Measurements from ENCODE around the gene KIAA1958.

The KIAA1958 gene

GRCh38 chr9:112486221-112487007, at the start of gene KIAA1958:
KIAA1958 (plus strand) TSS chr9:112486827; CDS start chr9:112574081, 87,254 bp downstream.
- Histone ChIP-seq H3K4me3 (peak within 1 kb of the TSS; percentile 74 to 97 (median 90)), H3K27ac (peak within 1 kb of the TSS in 20 of 21 experiments; percentile 37 to 83 (median 68))

DNA sequence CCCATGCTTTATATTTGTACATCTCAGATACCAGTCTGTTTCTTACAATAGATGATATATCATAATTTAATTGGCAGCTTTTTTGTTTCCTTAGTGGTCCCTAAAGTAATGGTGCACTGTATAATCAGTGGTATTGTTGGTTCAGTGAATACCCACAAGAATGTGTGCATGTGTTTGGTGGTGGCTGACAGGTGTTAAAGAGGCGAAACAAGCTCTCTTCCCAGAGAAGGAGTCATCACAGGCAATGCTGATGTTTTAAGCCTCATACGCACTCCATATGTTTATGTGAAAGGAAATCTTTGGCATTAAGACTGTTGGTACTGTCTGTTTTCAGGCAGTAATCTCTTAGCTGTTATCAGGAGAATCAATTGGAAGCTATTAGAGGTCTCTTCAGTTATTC, 49.2 kb upstream of the KIAA1958 start:
- Histone ChIP-seq H3K4me3 (no peak overlapping the region), H3K27ac (no peak overlapping the region)

- Histone ChIP-seq H3K27ac (no peak overlapping the region), H3K4me3 (no peak overlapping the region)
Observed at GRCh38 chr9:112439171-112439570, 47.5 kb upstream of the KIAA1958 start.

DNA sequence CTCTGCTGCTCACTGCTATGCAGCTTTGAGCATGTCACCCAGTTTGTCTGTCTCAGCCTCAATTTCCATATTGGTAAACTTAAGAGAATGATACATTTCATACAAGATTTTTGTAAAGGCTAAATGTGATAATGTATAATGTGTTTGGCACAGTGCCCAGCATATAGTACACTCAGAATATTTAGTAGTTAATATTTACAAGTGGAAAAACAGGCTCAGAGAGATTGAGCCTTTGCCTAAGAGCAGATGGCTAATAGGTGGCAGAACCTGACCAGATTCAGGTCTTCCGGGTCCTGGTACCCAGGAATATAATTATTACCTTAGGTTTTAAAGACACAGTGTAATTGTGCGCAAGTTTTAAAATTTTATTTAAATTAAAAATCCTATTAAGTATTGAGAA, 46.8 kb upstream of the KIAA1958 start:
- Histone ChIP-seq H3K27ac (no peak overlapping the region), H3K4me3 (no peak overlapping the region)

DNA sequence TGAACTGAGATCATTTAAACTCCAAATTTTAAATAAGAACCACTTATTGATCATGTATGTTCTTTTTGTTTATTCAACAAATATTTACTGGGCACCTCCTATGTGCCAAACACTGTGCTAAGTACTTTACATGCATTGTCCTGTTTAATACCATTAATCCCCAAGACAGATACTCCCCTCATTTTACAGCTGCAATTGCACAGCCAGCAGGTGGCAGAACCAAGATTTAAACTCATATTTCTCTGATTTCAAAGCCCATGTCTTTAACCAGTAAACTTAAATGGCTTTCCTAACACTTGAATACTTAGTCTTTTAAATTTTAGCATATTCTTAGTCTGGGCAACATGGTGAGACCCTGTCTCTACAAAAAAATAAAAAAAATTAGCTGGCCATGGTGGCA, 43.4 kb upstream of the KIAA1958 start:
- Histone ChIP-seq H3K4me3 (no peak overlapping the region), H3K27ac (no peak overlapping the region)

- H3K27ac ChIP-seq: no peak overlapping the region
- no peak overlapping the region for H3K4me3 ChIP-seq
Observed at GRCh38 chr9:112443636-112444035, 43.0 kb upstream of the KIAA1958 start.

DNA sequence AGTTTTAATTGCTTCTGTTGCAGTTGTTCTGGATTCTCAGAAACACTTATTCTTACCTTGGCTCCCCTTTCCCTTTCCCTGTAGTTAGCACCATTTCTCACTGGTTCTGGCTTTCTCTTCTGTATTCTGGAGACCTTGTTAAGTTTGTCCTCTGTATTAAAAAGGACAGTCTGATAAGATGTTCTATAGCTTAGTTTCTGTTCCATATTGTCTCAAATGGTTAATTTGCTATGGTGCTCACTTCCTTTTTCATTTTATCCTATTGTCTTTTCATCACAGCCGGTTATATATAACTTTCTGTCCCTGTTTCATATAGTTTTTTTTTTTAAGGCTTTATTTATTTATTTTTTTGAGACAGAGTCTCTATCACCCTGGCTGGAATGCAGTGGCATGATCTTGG, 41.4 kb upstream of the KIAA1958 start:
- no peak overlapping the region for H3K4me3 ChIP-seq
- H3K27ac ChIP-seq: no peak overlapping the region

GRCh38 chr9:112446080-112446479, 40.5 kb upstream of the KIAA1958 start:
- Histone ChIP-seq H3K4me3 (no peak overlapping the region), H3K27ac (peak overlapping the region in 1 of 21 experiments; percentile 25)

- peak overlapping the region in 8 of 21 experiments; percentile 1 to 68 (median 19) for H3K27ac ChIP-seq
Observed at GRCh38 chr9:112446526-112446925, 40.1 kb upstream of the KIAA1958 start.

GRCh38 chr9:112447283-112447761, 39.3 kb upstream of the KIAA1958 start:
- H3K27ac ChIP-seq: peak overlapping the region in 7 of 21 experiments; percentile 2 to 68 (median 33)

More at GRCh38 chr9:112446526-112446925, 40.1 kb upstream of the KIAA1958 start:
- H3K4me3 ChIP-seq: no peak overlapping the region

GRCh38 chr9:112462855-112463254, 23.8 kb upstream of the KIAA1958 start:
- H3K27ac ChIP-seq: no peak overlapping the region
- no peak overlapping the region for H3K4me3 ChIP-seq

More at GRCh38 chr9:112447283-112447761, 39.3 kb upstream of the KIAA1958 start:
- no peak overlapping the region for H3K4me3 ChIP-seq

DNA sequence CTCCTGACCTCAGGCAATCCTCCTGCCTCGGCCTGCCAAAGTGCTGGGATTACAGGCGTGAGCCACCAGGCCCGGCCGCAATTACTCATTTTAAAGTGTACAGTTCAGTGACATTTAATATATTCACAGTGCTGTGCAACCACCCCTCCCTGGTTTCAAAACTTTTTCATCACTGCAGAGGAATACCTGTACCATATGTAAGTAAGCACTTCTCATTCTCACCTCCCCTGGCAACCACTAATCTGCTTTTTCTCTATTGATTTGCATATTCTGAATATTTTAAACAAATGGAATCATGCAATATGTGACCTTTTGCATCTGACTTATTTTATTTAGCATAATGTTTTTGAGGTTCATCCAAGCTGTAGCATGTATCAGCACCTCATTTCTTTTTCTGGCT, 21.3 kb upstream of the KIAA1958 start:
- no peak overlapping the region for H3K4me3 ChIP-seq
- H3K27ac ChIP-seq: no peak overlapping the region

DNA sequence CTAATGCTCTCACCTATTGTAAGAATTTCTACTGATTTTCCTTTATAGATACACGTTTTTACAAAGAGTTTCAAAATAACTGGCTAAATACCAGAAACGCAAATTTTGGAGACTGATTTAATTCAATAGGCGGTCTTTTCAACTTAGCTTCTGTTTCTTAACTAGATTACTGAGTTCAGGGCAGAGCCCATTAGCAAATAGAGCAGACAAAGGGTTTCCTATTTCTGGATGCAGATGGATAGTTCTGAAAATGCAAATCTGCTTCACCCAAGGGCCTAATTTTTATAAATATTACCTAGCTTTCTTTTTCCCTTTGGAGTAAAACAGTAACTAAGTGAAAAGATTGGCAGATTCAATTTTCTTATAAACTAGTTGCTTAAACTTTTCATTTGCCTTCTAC, 13.6 kb upstream of the KIAA1958 start:
- H3K27ac ChIP-seq: no peak overlapping the region
- no peak overlapping the region for H3K4me3 ChIP-seq

DNA sequence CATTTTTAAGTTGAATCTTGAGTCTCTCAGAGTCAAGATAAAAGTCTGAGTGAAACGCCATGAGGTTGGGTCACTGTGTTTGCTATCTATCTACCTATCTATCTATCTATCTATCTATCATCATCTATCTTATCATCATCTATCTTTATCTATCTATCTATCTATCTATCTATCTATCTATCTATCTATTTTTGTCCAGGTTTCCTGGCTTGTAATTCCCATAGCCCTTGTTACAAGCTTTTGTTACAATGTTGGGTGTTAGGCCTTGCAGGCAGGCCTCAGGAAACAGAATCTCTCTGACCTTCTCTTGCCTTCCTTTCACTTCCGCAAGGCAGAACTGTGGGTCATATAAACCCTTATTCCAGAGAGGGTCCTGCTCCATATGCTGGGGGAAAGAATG, 12.6 kb upstream of the KIAA1958 start:
- Histone ChIP-seq H3K4me3 (no peak overlapping the region), H3K27ac (no peak overlapping the region)

GRCh38 chr9:112475318-112475717, 11.3 kb upstream of the KIAA1958 start:
- Histone ChIP-seq H3K27ac (no peak overlapping the region), H3K4me3 (no peak overlapping the region)

DNA sequence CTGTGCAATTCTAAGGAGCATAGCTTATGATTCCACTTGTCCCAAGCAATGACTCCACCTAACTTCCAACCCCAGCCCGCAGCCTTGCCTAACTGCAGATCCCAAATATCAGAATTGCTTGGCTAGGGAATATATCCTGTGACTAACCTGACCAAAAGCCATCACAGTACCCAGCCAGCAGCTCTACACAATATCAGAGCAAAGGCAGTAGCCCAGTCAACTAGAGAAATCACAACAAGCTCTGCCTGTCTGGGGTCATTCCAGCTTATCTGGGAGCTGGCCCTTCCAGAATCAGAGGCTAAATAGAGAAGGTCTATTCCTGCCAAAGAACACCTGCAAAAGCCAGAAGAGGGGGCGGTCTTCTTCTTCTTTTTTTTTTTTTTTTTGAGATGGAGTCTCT, 9.3 kb upstream of the KIAA1958 start:
- Histone ChIP-seq H3K4me3 (no peak overlapping the region), H3K27ac (no peak overlapping the region)

- H3K4me3 ChIP-seq: no peak overlapping the region
- no peak overlapping the region for H3K27ac ChIP-seq
Observed at GRCh38 chr9:112479221-112479620, 7.4 kb upstream of the KIAA1958 start.

- Histone ChIP-seq H3K27ac (no peak overlapping the region), H3K4me3 (no peak overlapping the region)
Observed at GRCh38 chr9:112484607-112485006, 2.0 kb upstream of the KIAA1958 start.

DNA sequence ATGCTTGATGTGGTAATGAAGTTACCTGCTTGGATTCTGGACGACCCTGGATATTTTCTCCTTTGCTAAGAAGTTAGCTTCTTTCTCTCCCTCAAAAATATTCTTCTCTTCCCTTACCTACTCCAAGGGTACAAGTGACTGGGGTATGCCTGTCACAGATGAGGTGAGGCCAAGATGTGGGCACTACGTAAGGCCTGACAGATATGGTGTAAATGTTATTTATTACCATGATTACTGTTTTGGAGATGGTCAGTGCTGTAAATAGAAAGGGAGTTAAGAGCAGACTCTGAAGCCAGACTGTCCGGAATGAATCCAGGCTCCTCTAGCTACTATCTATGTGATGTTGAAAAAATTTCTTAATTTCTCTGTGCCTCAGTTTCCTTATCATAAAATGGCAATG, 1.1 kb upstream of the KIAA1958 start:
- H3K27ac ChIP-seq: no peak overlapping the region
- peak overlapping the region in 2 of 7 experiments; percentile 90 to 91 for H3K4me3 ChIP-seq

DNA sequence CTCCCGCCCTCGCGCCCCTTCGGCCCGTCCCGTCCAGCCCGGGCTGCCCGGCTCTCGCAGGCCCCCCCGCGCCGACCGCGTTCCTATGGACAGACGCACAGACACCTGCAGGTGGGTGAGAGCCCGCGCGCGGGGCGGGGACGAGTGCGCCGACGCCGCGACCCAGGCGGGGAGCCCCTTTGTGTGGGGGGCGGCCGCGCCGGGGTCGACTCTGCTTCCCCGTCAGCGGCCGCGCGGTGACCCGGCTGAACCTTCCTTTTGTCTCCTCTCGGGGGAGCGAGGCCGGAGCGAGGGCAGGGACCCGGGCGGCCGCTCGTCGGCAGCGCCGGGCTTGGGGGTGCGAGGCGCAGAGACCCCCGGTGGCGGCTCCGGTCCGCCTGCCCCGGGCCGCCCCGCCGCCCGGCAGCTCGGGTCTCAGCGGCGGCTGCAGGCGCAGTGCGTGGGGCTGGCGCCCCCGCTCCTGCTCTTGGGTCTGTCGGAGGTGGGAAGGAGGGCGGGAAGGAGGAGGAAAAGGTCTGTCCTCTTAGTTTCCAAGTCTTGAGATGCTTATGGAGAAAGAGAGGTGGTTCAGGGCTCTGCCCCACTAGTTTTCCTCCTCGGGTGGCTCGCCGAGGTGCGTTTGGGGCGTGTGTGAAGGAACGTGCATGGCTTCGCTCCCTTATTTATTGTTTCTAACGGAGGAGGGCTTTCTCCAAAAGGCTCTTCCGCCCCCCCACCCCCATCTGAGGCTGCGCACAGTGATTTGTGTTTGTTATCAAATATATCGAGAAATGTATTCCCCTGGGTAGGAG, 576 bp downstream of the KIAA1958 start:
- Histone ChIP-seq H3K4me3 (peak overlapping the region; percentile 74 to 97 (median 90)), H3K27ac (peak overlapping the region in 16 of 21 experiments; percentile 34 to 83 (median 67))
